Cardiac fibroblast (primary cell): ENCODE results near the gene MDM2.

Experiments
- DNase-seq, 2 donors: peaks; one replicate each; pipeline versions ENCODE4 v3.0.0 to v3.0.0-alpha.2; 2010; ENCODE audit warnings: low read depth in 2 of 2
- H3K4me3 ChIP-seq, 2 donors: replicated peaks in 1 of 2; 1 replicate in 1 of 2; 2 replicates in 1 of 2; pipeline ENCODE4 v1.5.1; 2011; ENCODE audit warnings: low read depth in 2 of 2, low read length in 2 of 2, mild to moderate bottlenecking in 2 of 2, moderate library complexity in 1 of 2
- CTCF ChIP-seq: IDR thresholded peaks from one replicate; pipeline ENCODE4 v1.5.1; 2011; ENCODE audit warnings: low read depth, mild to moderate bottlenecking, low read length, inconsistent platforms

The MDM2 gene

DNA sequence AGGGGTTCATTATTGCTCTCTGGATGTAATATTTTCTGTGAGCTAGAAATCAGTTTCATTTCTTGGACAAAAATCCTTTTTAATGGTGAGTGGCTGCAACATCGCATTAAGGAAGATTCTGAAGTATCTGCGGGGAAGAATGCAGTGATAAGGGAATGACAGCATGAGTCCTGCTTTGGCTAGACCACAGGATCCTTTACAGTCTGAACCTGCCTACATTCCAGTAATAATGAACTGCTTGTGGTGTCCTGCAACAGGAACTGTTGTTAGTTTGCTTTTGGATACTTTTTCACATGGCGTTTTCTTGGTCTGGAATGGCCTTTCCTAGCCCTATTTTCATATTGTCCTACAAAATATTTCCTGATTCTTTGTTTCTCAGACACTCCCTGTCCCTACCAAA is 15.7 kb downstream of the MDM2 start:
- no peak overlapping the region for H3K4me3 ChIP-seq
- TF ChIP-seq CTCF = no peak
- peak in 1 of 2 donors; percentile 57 for DNase-seq

DNA sequence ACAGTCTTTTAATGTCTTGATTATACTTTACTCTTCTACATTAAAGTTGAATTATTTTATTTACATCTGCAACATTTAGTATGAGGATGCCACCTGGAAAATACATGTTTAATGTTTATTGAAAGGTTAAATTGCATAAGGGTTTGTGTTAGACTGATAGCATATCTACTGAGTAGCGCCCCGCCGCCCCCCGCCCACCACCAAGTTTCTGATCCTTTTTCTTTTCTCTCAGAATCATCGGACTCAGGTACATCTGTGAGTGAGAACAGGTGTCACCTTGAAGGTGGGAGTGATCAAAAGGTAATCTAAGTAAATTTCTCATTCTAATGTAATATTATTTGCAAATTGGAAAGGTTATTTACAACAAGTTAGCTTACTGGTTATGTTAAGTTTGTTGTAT is 16.2 kb downstream of the MDM2 start:
- DNase-seq = no peak
- no peak for TF ChIP-seq CTCF
- no peak overlapping the region for H3K4me3 ChIP-seq

- TF ChIP-seq CTCF = no peak
- H3K4me3 ChIP-seq = no peak overlapping the region
- no peak for DNase-seq
These were observed 16.7 kb downstream of the MDM2 start for GRCh38 chr12:68824597-68825250.

DNA sequence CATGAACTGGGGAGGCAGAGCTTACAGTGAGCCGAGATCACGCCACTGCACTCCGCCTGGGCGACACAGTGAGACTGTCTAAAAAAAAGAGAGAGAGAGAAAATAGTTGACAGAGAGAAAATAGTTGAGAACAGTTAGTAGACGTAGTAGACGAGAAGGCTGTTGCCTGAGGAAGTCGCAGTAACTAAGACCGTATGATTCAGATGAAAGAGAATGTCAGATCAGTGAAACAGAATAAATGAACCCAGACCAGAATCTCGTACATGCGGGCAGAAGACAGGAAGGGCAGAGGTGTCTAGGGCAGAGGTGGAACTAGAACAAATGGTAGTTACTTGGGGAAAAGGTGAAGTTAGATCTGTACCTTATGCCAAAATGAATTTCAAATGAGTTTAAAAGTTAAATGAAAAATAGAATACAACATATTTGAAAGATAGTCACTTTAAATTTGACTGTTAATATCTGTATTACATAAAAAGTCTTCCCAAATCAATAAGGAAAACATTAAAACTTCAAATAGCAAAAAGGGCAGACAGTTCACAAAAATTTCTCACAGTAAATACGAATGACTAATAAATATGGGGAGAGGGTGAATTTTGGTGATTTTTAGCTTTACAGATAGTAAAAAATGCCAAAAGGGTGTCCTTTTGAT is 17.7 kb downstream of the MDM2 start:
- TF ChIP-seq CTCF = no peak
- DNase-seq = no peak
- H3K4me3 ChIP-seq = no peak overlapping the region

DNA sequence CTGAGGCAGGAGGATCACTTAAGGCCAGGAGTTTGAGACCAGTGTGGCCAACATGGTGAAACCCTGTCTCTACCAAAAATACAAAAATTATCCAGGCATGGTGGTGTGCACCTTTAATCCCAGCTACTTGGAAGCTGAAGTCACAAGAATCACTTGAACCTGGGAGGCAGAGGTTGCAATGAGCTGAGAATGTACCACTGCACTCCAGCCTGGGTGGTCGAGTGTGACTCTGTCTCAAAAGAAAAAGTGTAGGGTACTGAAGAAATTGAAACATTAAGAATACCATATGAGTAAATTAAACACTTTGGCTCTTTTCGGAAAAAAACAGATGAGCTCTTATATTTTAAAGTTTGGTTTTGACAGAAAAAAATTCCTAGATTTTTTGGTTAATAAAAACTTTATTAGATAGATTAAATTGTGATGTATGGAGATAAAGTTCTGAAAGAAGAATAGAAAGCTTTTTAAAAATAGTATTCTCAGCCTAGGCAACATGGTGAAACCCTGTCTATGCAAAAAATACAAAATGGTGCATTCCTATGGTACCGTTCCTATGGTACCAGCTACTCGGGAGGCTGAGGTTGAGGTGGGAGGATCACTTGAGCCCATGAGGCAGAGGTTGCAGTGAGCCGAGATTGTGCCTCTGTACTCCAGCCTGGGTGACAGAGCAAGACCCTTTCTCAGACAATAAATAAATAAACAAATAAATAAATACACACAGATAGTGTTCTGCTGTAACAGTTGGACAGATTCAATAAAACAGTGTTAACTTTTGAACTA is 20.1 kb downstream of the MDM2 start:
- DNase-seq = no peak
- TF ChIP-seq CTCF = no peak
- no peak overlapping the region for H3K4me3 ChIP-seq

- no peak for TF ChIP-seq CTCF
- no peak for DNase-seq
- no peak overlapping the region for H3K4me3 ChIP-seq
These were observed 20.7 kb downstream of the MDM2 start for GRCh38 chr12:68828672-68829068.
